Activated naive CD8-positive, alpha-beta T cell treated with anti-CD3 and anti-CD28 coated beads for 36 hours (primary cell): ENCODE data around the gene GLB1L2. TPM values are rescaled to one million over a fixed set of nuclear protein-coding genes. Genes with fewer than 3 reads are reported as not detected.
"Not testable (repeated sequence)": the region's sequence is repeated elsewhere in the genome, so short reads cannot be mapped to it uniquely, and the experiment has no call there.

Source experiments
- DNase-seq: peaks from one replicate; pipeline ENCODE4 v3.0.0; 2021
- H3K27ac Mint-ChIP-seq: one replicate; pipeline ENCODE4 v1.8.0; 2022; ENCODE audit warnings: mild to moderate bottlenecking, moderate library complexity, mixed read lengths
- H3K27me3 Mint-ChIP-seq: one replicate; pipeline ENCODE4 v1.8.0; 2022; ENCODE audit warnings: mild to moderate bottlenecking, mixed read lengths
- H3K36me3 Mint-ChIP-seq: one replicate; pipeline ENCODE4 v1.8.0; 2021; ENCODE audit warnings: mild to moderate bottlenecking, mixed read lengths
- H3K4me1 Mint-ChIP-seq: one replicate; pipeline ENCODE4 v1.8.0; 2021; ENCODE audit warnings: mixed read lengths
- H3K4me3 Mint-ChIP-seq: one replicate; pipeline ENCODE4 v1.8.0; 2022; ENCODE audit warnings: mild to moderate bottlenecking, moderate library complexity, mixed read lengths
- H3K9me3 Mint-ChIP-seq: one replicate; pipeline ENCODE4 v1.8.0; 2022; ENCODE audit warnings: mixed read lengths
- total RNA-seq, 2 experiments: library from RNA; stranded (reverse); gene quantifications; one replicate each; pipeline ENCODE4 v1.2.3, GENCODE V29; 2021

GLB1L2 gene
- 1 to 10 TPM; 9.1 to 9.3 TPM for total RNA-seq

GRCh38 chr11:134331354-134332188, at the start of gene GLB1L2:
GLB1L2 (plus strand) TSS chr11:134331988; CDS start chr11:134332062, 74 bp downstream.
- Mint-ChIP-seq H3K27ac (peak within 1 kb of the TSS; percentile 22), H3K27me3 (peaks cover 37% of the 10 kb centered on the region), H3K4me3 (peak within 1 kb of the TSS; percentile 83), H3K36me3 (no peaks in the 10 kb centered on the region), H3K9me3 (no peaks in the 10 kb centered on the region), H3K4me1 (peaks cover 16% of the 10 kb centered on the region)
- peak; percentile 87 for DNase-seq

- Mint-ChIP-seq H3K36me3 (peaks cover 31% of the 10 kb centered on the region), H3K27ac (no peak overlapping the region), H3K27me3 (peaks cover 5% of the 10 kb centered on the region), H3K4me3 (no peak overlapping the region), H3K9me3 (no peaks in the 10 kb centered on the region), H3K4me1 (peaks cover 5% of the 10 kb centered on the region)
- DNase-seq: no peak
These were observed 49.4 kb upstream of the GLB1L2 start for GRCh38 chr11:134282121-134283045.

DNA sequence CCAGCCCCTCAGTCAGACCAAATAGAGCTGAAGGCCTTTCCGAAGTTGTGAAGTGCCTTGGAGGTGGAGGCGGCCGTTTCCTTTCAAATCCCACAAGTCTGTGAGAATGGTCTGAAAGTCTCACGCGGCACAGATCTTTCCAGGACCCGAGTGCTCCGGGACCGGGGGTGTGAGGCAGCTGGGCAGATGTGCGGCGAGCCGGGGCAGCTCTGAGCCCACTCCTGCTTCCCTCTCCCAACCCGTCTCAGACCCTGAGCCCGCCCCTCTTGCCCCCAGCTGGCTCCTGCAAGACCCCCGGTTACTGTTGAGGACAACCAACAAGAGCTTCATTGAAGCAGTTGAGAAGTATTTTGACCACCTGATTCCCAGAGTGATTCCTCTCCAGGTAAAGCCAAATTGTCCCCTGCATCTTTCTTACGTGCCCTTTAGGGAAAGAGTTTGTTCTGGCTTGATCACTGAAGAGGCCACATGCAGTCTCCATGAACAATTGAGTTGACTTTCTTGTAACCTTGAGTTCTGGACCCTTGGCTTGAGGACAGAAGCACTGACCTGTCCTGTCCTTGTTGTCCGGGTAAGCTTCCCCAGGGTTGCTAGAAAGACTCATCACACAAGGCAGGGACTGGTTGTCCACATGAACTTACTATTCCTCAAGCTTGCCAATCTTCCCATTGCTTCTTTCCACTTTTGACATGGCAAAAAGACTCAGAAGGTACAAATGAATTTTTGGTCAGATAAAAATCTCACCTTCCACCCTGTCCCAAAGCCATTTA, 48.1 kb upstream of the GLB1L2 start:
- peaks cover 3% of the 10 kb centered on the region for H3K27me3 Mint-ChIP-seq
- DNase-seq: no peak
- H3K4me3 Mint-ChIP-seq: no peak overlapping the region
- no peaks in the 10 kb centered on the region for H3K9me3 Mint-ChIP-seq
- peaks cover 1% of the 10 kb centered on the region for H3K4me1 Mint-ChIP-seq
- H3K36me3 Mint-ChIP-seq: peaks cover 22% of the 10 kb centered on the region
- no peak overlapping the region for H3K27ac Mint-ChIP-seq

DNA sequence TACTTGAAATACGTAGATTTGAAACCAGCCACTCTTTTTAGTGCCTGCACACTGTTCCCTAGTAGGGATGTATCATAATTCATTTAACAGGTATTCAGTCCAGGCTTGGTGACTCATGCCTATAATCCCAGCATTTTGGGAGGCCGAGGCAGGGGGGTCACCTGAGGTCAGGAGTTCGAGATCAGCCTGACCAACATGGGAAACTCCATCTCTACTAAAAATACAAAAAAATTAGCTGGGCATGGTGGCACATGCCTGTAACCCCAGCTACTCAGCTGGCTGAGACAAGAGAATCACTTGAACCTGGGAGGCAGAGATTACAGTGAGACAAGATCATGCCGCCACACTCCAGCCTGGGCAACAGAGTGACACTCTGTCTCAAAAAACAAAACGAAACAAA, 47.4 kb upstream of the GLB1L2 start:
- H3K9me3 Mint-ChIP-seq, H3K27ac Mint-ChIP-seq, H3K4me1 Mint-ChIP-seq, H3K27me3 Mint-ChIP-seq, H3K4me3 Mint-ChIP-seq, DNase-seq: not testable (repeated sequence)
- peaks cover 18% of the 10 kb centered on the region for H3K36me3 Mint-ChIP-seq

DNA sequence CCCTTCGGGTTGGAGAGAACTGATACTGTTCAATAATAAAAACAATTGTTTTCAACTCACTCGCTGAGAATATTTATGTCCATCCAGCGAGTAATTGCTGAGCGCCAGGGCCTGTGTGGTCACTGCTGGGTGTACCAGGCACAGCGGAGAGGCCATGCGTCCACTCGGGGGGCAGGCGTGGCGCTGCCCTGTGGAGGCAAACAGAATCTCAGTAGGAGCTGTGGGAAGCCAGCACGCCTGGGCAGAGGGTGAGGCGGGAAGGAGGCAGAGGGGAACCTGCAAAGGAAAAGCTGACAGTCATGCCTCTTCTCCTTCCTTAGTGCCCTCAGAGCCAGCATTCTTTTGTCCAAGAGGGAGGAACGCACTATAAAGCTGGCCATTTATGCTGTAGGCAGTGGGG, 44.2 kb upstream of the GLB1L2 start:
- peaks cover 13% of the 10 kb centered on the region for H3K36me3 Mint-ChIP-seq
- no peaks in the 10 kb centered on the region for H3K9me3 Mint-ChIP-seq
- H3K27ac Mint-ChIP-seq: no peak overlapping the region
- DNase-seq: no peak
- no peaks in the 10 kb centered on the region for H3K27me3 Mint-ChIP-seq
- no peaks in the 10 kb centered on the region for H3K4me1 Mint-ChIP-seq
- H3K4me3 Mint-ChIP-seq: no peak overlapping the region

DNA sequence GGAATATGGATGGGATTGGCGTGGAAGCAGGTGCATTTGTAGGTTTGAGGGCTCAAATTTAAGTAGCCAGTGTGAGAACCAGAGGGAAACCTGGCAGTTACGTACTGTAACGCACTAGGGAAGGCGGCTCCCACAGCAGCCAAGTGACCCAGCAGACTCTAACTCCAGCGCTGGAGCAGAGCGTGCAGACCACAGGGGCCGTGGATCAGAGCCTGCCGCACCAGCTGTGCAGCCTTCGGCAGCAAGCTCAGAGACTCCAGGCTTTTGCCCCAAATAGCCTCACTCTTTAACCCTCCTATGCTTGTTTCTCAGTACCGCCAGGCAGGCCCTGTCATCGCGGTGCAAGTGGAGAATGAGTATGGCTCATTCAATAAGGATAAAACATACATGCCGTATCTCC, 43.3 kb upstream of the GLB1L2 start:
- no peak overlapping the region for H3K27ac Mint-ChIP-seq
- peaks cover 13% of the 10 kb centered on the region for H3K36me3 Mint-ChIP-seq
- H3K4me1 Mint-ChIP-seq: no peaks in the 10 kb centered on the region
- no peak for DNase-seq
- H3K27me3 Mint-ChIP-seq: no peaks in the 10 kb centered on the region
- H3K4me3 Mint-ChIP-seq: no peak overlapping the region
- no peaks in the 10 kb centered on the region for H3K9me3 Mint-ChIP-seq

DNA sequence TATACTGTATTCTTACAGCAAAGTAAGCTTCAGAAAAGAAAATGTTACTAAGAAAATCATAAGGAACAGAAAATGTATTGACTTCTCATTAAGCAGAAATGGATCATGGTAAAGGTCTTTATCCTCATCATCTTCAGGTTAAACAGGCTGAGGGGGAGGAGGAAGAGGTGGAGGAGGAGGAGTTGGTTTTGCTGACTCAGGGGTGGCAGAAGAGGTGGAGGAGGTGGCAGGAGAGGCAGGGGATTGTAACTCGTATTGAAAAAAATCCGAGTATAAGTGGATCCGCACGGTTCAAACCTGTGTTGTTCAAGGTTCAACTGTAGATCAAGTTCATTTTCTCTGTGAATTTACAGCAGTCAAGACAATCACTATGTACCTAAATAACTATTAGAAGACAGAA, 42.6 kb upstream of the GLB1L2 start:
- no peak for DNase-seq
- no peaks in the 10 kb centered on the region for H3K27me3 Mint-ChIP-seq
- H3K4me3 Mint-ChIP-seq: no peak overlapping the region
- H3K4me1 Mint-ChIP-seq: no peaks in the 10 kb centered on the region
- H3K36me3 Mint-ChIP-seq: peaks cover 7% of the 10 kb centered on the region
- no peak overlapping the region for H3K27ac Mint-ChIP-seq
- H3K9me3 Mint-ChIP-seq: no peaks in the 10 kb centered on the region

GRCh38 chr11:134289789-134290188, 42.0 kb upstream of the GLB1L2 start:
- Mint-ChIP-seq H3K27ac (no peak overlapping the region), H3K9me3 (no peaks in the 10 kb centered on the region), H3K4me1 (no peaks in the 10 kb centered on the region), H3K4me3 (no peak overlapping the region), H3K27me3 (no peaks in the 10 kb centered on the region), H3K36me3 (peaks cover 4% of the 10 kb centered on the region)
- DNase-seq: no peak

DNA sequence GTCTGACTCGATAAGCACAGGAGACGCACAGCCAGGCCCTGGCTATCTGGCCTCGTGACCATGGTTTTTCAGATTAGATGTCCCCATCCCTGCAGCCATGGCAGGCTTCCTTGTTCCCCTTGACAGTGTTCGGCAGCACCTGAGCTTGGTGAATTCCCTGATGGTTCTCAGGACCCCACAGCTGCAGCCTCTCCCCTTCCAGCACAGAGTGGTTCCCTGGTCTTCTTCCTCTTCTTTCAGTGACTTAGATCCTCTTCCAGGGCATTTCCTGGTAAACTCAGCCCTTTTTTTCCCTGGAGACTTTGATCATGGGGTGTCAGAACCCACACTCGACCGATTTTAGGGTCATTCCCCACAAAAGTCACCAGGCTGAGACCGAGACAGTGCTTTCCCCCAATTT, 41.1 kb upstream of the GLB1L2 start:
- no peak for DNase-seq
- Mint-ChIP-seq H3K27ac (no peak overlapping the region), H3K4me1 (no peaks in the 10 kb centered on the region), H3K9me3 (no peaks in the 10 kb centered on the region), H3K36me3 (peaks cover under 1% of the 10 kb centered on the region), H3K27me3 (no peaks in the 10 kb centered on the region), H3K4me3 (no peak overlapping the region)

- Mint-ChIP-seq H3K27ac (no peak overlapping the region), H3K9me3 (no peaks in the 10 kb centered on the region), H3K27me3 (no peaks in the 10 kb centered on the region), H3K36me3 (peaks cover 4% of the 10 kb centered on the region), H3K4me1 (no peaks in the 10 kb centered on the region), H3K4me3 (no peak overlapping the region)
- DNase-seq: no peak
These were observed 40.6 kb upstream of the GLB1L2 start for GRCh38 chr11:134291196-134291595.

- no peaks in the 10 kb centered on the region for H3K4me1 Mint-ChIP-seq
- no peak overlapping the region for H3K4me3 Mint-ChIP-seq
- H3K27ac Mint-ChIP-seq: no peak overlapping the region
- DNase-seq: no peak
- peaks cover 4% of the 10 kb centered on the region for H3K36me3 Mint-ChIP-seq
- H3K9me3 Mint-ChIP-seq: no peaks in the 10 kb centered on the region
- H3K27me3 Mint-ChIP-seq: no peaks in the 10 kb centered on the region
These were observed 39.1 kb upstream of the GLB1L2 start for GRCh38 chr11:134292661-134293060.

GRCh38 chr11:134293119-134294113, 38.4 kb upstream of the GLB1L2 start:
- Mint-ChIP-seq H3K4me1 (no peaks in the 10 kb centered on the region), H3K9me3 (no peaks in the 10 kb centered on the region), H3K36me3 (peaks cover 4% of the 10 kb centered on the region), H3K27me3 (no peaks in the 10 kb centered on the region), H3K27ac (no peak overlapping the region), H3K4me3 (no peak overlapping the region)
- DNase-seq: no peak

DNA sequence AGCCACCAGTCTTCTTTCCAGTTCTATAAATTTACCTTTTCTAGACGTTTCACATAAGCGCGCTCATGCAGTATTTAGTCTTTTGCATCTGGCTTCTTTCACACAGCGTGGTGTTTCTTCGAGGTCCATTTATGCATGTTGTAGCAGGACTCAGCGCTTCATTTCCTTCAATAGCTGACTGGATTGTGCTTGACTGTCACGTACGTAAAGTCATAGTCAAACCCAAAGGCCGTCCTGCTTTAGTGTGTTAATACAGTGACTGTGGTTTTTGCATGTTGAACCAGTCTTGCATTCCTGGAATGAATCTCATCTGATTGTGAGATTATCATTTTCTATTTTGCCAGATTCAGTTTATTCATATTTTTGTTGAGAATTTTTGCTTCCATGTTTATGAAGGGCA, 37.1 kb upstream of the GLB1L2 start:
- H3K27ac Mint-ChIP-seq: no peak overlapping the region
- no peaks in the 10 kb centered on the region for H3K27me3 Mint-ChIP-seq
- H3K4me3 Mint-ChIP-seq: no peak overlapping the region

GRCh38 chr11:134312223-134312622, 19.6 kb upstream of the GLB1L2 start:
- Mint-ChIP-seq H3K4me3 (no peak overlapping the region), H3K4me1 (no peaks in the 10 kb centered on the region), H3K27me3 (no peaks in the 10 kb centered on the region), H3K27ac (no peak overlapping the region), H3K9me3 (peaks cover 6% of the 10 kb centered on the region), H3K36me3 (peaks cover 18% of the 10 kb centered on the region)
- no peak for DNase-seq

More for the DNA sequence above, 37.1 kb upstream of the GLB1L2 start:
- no peak for DNase-seq
- Mint-ChIP-seq H3K4me1 (no peaks in the 10 kb centered on the region), H3K36me3 (peaks cover 10% of the 10 kb centered on the region), H3K9me3 (no peaks in the 10 kb centered on the region)
